Activated gamma-delta T cell treated with anti-CD3 and anti-CD28 coated beads, Interleukin-2, amount 50 U/mL, for 16 hours (primary cell): ENCODE measurements around the gene SRP68.

Source experiments
- DNase-seq: peaks from one replicate; pipeline ENCODE4 v3.0.0-alpha.2; 2020; ENCODE audit warnings: low read depth

The SRP68 gene

GRCh38 chr17:76017481-76018339, 54.6 kb downstream of the SRP68 start:
- no peak for DNase-seq

DNA sequence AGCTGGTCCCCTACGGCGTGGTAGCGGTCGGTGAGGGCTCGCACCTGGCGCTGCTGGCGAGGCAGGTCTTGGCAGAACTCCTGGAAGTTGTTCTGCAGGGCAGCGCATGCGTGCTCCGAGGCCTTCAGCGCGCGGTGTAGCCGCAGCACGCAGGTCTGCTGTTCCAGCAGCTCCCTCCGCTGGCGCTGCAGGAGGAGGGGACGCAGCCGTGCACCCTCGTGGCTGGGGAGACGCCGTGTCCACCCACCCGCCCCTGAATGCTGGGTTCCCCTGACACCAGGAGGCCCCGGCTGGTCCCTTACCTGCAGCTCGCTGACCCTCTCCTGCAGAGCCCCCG, 57.4 kb downstream of the SRP68 start:
- no peak for DNase-seq

DNA sequence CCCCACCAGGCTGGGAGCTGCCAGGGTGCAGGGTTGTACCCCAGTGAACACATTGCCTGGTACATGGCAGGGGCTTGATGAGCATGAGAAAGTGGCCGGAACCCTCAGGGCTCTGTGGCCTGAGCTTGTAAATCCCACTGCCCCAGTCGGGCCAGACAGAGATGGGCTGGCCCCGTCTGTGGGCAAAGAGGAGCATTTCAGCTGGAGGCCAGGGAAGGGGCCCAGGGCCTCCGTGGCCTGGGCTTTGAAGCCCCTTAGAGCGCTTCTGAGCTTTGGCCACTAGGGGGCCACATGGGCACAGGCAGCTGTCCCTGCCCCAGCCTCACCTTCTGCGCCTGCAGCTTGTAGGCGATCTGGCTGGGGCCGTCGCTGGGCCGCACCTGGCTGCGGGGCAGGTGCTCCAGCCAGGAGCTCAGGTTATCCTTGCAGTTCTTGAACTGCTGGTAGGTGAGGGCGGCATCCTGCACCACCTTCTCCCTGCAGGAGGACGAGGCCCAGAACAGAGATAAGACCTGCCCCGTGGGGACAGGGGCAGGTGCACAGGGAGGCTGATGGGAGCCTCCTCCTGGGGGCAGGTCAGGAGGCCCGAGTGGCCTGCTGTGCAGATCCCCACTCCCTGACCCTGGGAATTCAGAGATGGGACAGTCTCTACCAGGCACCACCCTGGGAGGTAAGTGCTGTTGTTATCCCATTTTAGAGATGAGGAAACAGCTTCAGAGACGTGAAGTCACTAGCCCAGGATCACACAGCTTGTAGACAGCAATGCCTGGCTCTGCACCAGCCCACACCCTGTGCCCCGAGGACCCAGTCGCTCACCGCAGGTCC, 58.0 kb downstream of the SRP68 start:
- peak; percentile 67 for DNase-seq

- DNase-seq, result no peak
These were observed 58.9 kb downstream of the SRP68 start for GRCh38 chr17:76013377-76013932.

DNA sequence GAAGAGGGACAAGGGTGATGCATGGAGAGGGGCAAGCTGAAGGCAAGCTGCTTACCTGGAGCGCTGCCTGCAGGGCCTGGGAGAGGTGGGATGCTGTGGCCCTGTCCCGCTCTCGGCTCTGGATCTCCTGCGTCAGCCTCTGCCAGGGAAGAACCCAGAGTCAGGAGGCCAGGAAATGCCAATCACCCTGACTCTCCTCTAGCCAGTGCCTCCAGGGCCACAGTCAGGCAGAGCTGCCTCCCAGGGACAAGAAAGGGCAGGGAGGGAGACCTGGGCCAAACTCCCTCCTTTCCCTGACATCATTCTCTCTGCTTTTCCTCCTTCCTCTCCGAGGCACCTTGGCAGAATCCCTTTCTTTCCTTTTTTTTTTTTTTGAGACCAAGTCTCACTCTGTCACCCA, 60.4 kb downstream of the SRP68 start:
- no peak for DNase-seq

DNA sequence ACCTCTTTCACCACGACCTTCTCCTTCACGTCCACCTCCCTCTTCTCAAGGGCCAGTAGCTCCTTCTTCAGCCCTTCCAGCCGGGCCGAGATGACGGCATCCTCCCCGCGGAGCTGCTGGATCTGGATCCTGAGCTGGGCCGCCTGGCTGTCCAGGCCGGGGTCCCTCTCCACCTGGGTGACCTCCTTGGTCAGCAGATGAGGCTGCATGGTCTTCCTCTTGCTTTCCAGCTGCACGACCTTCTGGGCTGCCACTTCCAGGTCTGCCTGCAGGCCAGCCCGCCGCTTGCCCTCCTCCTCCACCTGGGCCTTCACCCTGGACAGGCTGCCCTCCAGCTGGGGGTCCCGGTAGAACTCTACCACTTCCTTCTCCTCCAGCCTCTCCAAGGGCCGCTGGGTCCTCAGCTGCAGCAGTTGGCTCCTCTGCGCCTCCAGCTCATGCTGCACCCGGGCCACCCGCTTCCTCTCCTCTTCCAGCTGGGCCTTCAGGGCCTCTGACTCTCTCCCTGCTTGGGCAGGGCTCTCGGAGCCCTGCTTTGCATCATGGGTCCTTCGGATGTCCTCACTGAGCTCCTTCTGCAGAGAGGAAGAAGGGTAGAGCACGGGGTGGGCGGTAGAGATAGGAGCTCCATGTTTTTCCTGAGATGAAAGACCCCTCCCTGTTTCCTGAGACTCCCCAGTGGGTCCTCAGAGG, 62.2 kb downstream of the SRP68 start:
- no peak for DNase-seq

DNA sequence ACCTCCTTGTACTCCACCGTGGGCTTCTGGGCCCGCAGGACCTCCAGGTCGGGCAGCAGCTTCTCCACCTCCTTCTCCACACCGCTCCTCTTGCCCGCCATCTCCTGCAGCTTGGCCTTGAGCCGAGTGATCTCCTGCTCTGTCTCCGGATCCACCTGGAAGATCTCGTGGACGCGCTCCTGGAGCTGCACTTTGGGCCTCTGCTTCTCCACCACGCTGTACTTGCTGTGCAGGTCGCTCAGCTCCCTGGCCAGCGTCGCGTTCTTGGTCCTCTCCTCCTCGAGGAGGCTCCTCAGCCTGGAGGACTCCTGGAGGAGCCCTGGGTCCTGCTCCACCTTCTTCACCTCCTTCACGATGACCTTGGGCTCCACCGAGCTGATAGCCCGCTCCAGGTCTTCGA, 62.9 kb downstream of the SRP68 start:
- DNase-seq, result no peak

DNA sequence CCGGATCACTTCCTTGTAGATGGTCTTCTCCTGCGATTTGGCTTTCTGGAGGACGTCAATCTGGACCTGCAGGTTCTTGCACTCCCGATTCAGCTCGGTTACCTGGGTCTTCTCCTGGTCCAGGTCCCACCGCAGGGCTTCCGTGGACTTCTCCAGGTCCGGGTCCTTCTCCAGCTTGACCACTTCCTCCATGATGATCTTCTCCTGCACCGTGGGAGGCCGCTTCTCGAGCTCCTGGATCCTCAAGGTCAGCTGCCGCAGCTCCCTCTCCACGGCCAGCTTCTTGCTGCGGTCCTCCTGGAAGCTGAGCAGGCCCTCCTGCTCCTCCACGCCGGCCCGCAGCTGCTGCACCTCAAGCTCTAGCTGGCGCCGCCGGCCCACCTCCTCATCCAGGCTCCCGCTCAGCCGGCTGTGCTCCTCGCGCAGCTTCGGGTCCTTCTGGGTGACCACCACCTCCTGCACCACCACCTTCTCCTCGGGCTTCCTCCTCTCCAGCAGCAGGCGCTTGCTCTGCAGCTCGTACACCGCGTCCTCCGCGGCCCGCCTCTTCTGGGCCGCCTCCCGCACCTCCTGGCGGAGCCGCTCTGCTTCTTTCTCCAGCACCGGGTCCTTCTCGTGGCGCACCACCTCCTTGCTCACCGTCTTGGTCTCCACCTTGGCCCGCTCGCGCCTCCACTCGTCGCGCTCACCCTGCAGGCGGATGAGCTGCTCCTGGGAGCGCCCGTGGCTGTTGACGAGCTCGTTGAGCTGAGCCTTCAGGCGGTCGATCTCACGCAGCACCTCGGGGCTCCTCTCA, 63.5 kb downstream of the SRP68 start:
- DNase-seq, result no peak

DNA sequence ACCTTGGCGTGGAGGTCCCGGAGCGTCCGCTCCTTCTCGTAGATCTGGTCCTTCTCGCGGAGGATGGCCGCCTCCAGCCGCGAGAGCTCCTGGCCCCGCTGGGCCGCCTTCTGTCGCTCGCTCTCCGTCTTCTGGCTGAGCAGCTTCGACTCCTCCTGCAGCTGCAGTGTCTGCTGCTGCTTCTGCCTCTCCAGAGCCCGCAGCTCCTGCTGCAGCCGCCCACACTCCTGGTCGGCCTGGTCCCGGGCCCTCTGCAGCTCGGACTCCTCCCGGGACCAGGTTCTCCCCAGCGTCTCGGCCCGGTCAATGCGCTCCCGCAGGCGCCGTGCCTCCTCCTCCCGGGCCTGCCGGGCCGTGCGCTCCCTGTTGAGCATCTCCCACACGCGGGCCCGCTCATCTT, 64.1 kb downstream of the SRP68 start:
- no peak for DNase-seq

GRCh38 chr17:76007850-76008165, 64.5 kb downstream of the SRP68 start:
- no peak for DNase-seq

DNA sequence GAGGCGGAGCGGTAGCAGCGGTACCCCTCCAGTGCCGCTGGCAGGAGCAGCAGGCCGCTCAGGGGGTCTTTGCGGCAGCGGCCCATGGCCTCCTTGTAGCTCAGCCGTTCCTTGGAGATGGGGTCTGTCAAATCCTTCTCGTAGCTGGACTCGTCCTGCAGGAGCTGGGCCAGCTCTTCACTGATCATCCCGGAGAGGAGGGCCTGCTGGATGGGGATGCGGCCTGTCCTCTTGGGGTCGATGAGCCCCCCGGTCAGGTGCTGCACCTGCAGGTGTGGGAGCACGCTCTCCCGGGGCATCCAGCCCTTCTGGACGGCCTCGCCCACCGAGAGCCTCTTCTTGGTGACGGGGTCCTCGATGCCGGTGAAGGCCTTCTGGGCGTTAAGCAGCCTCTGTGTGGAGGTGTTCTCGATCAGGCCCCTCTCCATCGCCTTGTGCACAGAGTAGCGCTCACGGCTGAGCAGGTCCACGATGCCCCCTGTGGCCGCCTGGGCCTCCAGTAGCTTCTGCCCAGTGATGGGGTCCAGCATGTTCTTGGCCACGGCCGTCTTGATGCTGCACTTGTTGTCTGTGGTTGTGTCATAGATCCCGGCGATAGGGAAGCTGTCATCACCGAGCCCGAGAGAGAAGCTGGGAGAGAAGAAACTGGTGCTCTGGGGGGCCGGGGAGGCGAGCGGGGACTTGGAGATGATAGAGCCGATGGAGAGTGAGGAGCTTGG, 65.0 kb downstream of the SRP68 start:
- no peak for DNase-seq

- peak; percentile 79 for DNase-seq
These were observed 66.8 kb downstream of the SRP68 start for GRCh38 chr17:76005263-76006149.

GRCh38 chr17:76004750-76005262, 67.5 kb downstream of the SRP68 start:
- no peak for DNase-seq

- no peak for DNase-seq
These were observed 68.4 kb downstream of the SRP68 start for GRCh38 chr17:76003915-76004314.

DNA sequence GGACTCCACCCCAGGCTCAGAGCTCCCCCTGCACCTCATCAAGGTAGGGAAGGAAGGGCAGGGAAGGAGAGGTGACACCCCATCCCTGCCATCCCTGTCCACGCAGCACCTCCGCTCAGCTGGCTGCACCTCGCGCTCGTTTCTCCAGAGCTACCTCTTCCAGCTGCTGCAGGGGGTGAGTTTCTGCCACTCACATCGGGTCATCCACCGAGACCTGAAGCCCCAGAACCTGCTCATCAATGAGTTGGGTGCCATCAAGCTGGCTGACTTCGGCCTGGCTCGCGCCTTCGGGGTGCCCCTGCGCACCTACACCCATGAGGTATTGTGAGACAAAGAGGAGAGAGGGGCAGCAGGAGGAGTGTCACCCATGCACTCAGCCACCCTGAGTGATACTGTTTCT, 70.2 kb downstream of the SRP68 start:
- DNase-seq, result no peak

DNA sequence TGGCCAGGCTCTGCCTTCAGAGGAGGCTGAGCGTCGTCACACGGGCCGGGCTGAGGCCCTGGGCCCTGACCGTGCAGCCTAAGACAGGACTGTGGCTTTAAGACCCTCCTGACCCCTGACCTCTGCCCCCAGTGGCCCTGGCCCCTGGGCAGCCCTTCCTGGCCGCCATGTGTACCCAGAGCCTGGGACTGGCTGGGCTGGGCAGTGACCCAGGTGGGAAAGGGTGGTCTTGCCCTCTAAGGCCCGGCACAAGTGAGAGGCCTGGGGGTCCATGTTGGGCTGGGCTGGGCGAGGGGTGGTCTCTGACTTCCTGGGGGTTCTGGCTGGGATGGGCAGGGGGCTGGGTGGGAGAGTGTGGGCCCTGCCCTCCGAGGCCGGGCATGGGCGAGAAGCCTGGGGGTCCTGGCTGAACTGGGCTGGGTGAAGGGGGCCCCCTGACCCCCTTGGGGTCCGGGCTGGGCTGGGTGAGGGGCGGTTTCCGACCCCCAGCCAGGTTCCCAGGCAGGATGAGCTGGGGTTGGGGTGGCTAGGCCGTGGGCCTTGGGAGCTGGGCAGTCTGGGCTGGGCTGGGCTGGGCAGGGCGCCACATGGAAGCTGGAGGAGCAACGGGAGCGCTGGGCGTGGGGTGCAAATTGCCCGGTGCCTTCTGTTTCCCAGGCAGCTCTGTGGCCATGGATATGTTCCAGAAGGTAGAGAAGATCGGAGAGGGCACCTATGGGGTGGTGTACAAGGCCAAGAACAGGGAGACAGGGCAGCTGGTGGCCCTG, 71.4 kb downstream of the SRP68 start, which contains the start of gene CDK3:
Gene CDK3 (plus strand): TSS at position 101 of the 767 bp plus-strand sequence. CDS start 571 bp downstream, at position 672.
- no peak for DNase-seq

DNA sequence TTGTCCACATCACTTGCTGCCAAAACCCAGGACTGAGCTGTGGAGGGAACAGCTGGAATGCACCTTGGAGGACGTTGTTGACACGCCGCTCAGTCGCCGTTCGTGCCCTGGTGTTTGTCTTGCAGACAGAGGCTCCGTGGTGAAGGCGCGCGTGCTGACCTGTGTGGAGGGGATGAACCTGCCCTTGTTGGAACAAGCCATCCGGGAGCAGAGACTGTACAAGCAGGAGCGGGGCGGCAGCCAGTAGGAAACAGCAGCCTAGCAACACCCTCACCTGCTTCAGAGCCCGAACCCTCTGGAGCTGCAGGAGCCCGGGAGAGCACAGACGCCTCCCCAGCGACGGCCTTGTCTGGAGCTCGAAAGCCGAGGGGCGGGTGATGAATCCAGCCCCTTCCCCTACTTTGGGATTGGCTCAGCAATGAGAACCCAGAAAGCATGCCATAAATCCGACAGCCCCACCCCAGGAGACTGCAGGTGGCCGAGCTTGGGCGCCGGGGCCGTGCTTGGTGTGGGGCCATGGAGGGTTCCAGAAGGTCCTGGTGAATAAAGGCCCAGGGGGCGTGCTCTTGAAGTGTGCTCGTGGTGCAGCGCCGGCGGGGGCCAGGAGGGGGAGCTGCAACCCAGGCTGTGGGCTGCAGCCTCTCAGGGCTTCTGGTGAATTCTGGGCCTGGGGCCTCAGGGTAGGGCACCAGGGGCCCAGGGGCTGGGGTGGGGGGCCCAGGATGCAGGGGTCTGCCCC, 72.1 kb downstream of the SRP68 start:
- peak; percentile 38 for DNase-seq

DNA sequence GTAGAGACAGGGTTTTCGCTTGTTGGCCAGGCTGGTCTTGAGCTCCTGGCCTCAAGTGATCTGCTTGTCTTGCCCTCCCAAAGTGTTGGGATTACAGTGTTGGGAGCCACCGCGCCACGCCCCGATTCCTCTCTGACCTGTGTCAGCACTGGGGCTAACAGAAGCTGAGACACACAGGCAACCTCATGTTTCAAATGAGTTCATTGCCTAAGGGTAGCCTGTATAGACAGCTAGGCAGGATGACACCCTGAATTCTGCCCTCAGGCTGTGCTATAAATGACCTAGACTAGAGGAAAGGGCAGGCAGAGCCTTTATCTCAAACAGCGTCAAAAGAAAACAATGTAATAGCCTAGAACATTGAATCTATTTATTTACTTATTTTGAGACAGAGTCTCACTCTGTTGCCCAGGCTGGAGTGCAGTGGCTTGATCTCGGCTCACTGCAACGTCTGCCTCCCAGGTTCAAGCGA, 74.0 kb downstream of the SRP68 start:
- DNase-seq, result no peak
